AG20443 (cell line): ENCODE results near the gene SQOR.

Source experiments
- DNase-seq: peaks from one replicate; pipeline ENCODE4 v3.0.0; 2012; ENCODE audit warnings: low spot score, mixed read lengths

SQOR gene

DNA sequence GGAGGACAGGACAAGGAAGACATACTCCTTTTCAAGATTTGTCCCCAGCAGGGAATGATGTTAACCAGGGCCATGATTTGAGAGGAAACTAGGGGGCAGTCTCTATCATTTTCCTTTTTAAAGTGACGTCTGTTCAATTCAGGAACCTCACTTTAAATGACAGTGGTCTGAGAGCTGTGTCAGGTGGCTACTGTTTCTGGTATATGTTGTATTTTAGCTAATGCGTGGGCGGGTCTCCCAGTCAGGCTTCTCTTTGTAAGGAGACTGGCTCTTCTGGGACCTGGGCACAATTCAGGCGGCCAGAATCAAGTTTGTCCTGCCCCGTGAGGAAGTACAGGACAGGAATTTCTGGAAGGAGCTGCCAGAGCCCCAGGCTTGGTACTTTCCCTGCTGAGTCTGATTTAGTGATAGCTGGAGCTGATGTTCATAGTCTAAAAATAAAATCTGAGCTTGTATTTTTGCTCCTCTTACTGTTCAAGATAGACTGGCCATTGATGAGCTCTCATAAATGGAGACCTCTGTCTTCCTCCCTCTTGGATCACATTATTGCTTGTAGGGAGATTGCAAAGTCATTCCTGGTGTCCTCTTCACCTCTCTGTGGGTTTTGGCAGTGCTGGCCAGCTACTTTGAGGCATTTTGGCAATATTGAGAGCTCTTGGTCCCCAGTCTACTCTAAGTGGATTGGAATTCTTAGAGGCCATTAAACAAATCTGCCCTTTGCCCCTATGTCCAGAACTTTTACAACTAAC, 25.6 kb downstream of the SQOR start:
- DNase-seq: peak; percentile 49

DNA sequence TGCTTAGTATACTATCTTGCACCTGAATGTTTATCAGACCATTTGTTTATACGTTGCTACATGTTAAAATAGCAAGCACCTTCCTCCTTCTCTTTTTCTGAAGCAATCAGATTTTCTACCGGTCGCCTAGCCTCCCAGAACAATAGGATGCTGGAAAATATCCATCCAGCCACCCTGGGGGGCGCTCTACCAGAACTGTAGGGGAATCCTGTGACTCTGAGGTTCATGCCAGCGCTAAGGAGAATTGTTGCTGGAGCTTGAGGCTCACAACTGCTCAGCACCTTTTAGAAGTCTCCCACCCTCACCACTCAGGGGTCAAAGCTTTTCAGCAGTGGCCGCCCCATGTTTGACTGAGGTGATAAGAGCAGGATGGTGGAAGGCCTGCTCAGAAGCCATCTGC, 27.5 kb downstream of the SQOR start:
- DNase-seq: no peak

DNA sequence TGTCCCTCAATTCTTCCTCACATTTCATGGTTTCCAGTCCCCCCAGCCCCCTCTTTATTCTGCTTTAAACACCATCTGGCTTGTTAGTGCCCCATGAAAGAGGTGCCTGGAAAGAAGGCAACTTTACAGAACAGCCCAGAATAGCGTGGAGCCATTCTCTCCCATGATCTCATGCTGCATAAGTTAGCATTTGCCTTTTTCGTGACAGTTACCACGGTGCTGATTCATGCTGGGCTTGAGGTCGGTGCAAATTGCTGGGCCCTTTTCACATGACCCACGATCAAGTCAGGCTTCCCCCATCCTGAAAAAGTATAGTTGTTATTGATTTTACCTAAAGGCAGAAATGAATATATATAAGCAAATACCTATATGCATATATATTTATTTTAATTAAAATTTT, 29.6 kb downstream of the SQOR start:
- DNase-seq: peak; percentile 73

DNA sequence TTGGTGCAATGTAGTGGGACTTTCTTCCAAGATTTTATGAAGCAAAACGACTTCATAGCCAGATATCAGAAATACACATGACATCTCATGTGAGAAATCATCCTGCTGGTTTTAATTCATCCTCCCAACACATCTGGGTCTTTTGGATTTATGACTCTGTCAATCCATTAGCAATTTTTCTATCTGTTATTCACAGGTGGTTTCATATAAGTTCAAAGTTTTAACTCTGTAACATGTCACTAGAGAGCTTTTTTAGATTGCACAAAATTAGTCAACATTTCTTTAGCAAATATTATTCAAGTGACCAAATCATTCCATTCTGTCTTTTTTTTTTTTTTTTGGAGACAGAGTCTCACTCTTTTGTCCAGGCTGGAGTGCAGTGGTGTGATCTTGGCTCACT, 30.4 kb downstream of the SQOR start:
- DNase-seq: no peak

DNA sequence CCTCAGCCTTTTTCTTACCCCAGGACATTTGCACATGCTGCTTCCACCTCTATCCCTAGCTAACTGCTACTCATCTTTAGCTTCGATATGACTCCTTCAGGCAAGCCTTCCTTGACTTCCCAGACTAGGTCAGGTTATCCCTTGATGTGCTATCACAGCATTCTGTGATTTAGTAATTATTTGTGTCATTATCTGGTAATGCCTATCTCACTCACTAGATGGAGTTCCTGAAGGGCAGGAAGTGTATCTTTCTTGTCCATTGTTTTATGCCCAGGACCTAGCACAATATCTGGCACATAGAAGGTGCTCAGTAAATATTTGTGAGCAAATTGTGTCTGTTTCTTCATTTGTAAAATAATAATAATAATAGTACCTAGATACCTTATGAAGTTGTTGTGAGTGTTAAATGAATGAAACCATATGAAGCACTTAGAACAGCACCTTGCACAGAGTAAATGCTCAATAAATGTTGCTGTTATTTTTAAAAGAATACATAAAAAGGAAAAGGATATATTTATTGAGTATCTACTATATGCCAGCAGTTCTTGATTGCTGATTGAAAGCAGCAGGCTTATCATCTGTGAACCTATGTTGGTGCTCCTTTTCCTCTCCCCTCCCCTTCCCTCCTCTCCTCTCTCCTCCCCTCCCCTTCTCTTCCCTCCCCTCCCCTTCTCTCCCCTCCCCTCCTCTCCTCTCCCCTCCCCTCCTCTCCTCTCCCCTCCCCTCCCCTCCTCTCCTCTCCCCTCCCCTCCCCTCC, 31.5 kb downstream of the SQOR start:
- DNase-seq: no peak

DNA sequence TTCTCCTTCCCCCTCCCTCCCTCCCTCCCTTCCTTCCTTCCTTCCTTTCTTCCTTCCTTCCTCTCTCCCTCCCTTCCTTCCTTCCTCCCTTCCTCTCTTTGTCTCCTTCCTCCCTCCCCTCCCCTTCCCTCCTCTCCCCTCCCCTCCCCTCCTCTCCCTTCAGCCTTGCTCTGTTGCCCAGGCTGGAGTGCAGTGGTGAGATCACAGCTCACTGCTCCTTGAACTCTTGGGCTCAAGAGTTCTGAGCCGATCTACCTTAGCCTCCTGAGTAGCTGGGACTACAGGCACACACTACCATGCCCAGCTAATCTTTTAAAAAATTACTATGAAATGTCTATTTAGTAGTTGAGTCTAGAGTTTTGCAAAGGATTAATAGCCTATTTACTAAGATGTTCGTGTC, 32.2 kb downstream of the SQOR start:
- no peak for DNase-seq

DNA sequence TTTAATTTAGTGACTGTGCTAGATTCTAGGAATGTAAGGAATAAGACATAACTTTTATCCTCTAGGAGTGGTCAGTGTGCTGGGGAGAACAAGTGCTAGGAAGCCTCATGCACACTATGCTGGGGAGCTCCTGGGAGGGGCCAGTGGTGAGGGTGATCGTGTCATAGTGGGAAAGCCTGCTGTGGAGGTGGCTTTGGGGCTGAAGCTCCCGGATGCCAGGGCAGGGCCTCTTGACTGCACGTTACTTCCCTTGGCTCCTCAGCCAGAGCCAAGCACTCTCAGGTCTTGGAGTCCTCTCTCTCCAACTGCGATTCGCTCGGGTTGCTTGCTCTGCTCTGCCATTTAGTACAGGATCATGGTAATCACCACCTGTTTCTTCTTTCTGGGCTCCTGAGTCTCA, 33.6 kb downstream of the SQOR start:
- DNase-seq: no peak

DNA sequence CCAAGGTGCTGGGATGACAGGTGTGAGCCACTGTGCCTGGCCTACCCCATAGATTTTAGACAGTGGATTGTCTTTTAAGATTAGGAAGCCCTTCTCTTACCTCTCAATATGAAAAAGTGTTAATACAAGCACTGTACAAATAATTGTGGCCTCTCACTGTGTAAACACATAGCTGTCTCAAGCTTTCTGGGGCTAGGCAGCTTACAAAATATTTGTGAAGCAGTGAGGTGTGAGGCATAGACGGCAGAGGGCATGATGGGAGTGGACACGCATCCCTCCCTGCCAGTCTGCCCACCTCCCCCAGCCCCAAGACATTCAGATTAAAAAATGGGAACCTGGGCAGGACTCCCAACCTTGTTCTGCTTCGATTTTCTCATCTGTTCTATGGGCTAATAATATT, 34.6 kb downstream of the SQOR start:
- no peak for DNase-seq

DNA sequence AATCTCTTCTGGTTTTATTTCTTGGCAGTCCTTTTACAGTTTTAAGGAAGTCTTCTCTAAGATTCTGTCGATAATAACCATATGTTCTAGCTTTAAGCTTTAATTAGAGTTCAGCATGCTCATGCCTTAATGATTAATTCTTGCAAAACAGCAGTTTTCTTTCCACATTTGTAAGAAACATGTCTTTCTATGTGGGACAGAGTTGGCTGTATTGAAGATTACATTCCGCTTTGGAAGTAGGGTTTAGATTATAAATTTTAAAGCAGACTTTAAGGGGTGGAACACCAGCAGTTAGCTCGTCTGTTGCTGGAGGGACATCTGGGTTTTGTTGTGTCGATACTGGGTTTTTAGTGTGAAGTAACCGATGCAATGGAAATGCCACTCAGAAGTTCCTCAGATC, 35.3 kb downstream of the SQOR start:
- DNase-seq: peak; percentile 24

DNA sequence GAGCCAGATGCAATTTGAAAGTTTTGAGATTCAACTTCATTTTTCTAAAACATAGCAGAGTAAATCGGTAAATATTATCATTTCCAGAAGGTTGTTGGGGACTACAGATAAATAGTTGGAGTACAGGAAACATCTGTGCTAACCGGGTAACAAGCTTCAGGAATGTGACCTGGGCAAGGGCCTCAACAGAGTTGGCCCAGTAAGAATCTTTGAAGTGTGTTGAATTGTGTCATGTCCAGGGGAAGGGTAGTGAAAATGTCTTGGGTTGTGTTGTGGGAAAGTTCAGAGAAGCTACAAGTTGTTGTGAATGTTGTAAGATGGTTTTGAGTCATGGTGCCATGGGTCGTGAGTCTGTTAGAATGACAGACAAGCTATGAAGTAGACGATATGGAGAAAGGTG, 35.7 kb downstream of the SQOR start:
- peak; percentile 30 for DNase-seq

DNA sequence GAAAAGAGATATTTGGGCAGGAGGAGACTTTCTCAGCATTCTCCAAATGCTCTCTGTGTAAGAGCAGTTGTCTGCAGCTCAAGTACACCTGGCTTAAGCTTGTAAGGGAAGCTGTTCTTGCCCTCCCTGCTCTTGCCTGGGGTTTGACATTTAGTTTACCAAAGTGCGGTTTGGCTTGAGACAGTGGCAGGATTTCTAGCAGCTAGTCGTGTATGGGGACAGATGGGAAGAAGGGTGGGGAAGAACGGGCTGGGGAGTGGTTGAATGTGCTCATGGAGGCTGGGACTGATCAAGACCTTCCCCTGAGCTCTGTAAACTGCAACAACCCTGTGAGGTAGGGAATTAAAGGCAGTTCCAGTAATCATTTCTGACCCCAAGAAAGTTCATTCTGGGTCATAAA, 39.8 kb downstream of the SQOR start:
- no peak for DNase-seq

DNA sequence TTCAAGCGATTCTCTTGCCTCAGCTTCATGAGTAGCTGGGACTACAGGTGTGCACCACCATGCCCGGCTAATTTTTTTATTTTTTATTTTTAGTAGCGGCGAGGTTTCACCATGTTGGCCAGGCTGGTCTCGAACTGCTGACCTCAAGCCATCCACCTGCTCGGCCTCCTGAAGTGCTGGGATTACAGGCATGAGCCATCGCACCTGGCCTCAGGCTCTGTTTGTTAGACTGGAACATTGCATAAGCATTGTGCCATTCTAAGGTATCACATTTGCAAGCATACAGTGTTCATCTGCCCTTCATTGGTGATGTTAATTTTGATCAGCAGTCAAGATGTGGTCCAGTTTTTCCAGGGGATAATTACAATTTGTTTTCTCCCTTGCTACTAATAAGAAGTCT, 43.0 kb downstream of the SQOR start:
- no peak for DNase-seq

DNA sequence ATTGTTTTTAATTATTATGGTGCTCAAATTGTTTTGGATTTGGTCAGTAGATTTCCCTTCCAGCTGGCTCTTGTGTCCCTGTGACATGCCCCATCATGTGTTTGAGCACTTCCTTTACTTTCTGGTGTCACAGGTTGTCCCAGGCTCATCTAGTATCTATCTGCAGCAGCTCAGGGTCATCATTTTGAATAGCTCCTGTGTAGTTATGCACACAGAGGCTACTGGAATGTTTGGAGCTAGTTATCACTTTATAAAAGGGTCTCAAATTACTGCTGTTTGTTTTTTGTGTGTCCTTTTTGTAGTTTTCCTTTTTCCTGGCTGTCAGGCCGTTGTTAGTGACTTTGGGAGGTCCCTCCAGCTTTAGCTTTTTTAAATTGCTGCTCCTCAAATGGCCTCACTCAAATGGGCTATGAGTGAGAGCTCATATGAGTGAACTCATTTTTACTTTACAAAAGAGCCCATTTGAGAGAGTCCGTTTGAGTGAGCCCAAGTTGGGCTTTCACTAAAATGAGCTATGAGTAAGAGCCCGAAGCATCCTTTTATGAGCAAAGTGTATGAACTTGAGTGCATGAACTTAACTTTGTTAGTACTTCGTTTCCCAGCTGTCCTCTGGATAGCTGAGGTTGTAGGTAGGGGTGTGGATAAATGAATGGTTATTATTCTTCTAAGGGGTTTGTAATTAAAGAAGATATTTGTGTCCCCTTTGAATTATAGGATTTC, 43.8 kb downstream of the SQOR start:
- no peak for DNase-seq

DNA sequence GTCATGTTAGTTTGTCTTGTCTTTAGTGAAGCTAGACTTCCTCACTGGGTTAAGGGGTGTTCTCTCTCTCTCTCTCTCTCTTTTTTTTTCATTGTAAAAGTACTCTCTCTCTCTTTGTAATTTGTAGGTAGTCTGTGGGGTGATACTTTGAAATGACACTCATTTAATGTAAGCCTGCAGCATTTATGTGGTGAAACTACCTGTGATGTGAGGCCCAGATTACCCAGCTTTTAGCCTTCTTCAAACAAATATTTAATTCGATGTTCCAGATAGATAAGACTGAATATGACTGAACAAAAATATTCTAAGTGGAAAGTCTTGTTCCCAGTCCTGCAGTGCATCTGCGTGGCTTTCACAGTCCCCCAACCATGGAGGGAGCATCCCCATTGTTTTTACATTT, 49.7 kb downstream of the SQOR start:
- no peak for DNase-seq

DNA sequence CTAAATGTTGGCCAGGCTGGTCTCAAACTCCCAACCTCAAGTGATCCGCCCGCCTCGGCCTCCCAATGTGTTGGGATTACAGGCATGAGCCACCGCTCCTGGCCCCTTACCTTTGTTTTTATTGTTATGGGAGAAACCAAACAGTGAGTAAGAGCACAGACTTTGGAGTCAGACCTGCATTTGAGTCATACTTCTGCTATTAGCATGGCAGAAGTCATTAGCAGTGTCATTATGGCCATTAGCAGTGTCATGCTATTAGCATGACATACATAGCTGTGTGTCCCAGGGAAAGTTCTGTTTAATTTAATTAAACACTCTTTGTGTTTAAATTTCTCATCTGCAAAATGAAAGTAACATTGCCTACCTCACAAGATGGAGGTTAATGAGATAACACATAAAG, 54.8 kb downstream of the SQOR start:
- no peak for DNase-seq

DNA sequence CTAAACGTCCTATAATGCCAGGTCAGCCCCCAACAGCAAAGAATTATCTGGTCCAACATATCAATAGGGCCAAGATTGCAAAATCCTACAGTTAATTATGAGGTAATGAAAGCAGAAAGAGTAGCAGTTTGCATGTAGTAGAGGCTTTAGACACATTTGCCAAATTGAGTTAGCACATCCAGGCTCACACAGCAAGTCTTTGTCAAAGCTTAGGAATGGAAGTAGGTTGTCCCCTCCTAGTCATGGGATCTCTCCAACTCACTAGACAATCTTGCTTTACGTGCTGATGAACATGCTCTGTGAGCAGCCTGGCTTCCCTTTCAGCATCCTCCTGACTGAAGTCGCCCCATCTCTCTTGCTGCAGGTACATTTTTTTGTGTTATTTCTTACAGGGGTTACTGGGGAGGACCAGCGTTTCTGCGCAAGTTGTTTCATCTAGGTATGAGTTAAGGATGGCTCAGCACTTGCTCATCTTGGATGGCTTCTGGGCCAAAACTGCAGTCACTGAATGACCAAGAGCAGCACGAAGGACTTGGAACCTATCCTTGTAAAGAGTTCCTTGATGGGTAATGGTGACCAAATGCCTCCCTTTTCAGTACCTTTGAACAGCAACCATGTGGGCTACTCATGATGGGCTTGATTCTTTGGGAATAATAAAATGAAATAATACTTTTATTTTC, 55.9 kb downstream of the SQOR start:
- DNase-seq: peak; percentile 56

DNA sequence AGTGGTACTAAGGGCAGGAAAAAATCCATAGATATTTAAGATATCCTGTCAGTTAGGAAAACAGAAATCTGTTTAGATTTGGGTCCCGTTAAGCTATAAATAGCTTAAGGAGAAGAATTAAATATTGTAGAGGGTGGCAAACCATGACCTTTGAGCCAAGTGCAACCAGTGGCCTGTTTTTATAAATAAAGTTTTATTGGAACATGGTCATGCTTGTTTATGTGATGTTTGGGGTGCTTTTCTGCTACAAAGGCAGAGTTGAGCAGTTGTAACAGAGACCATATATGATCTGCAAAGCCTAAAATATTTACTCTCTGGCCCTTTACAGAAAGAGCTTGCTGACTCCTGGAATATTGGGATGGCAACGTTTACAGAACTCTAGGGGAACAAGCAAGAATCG, 66.3 kb downstream of the SQOR start:
- no peak for DNase-seq

DNA sequence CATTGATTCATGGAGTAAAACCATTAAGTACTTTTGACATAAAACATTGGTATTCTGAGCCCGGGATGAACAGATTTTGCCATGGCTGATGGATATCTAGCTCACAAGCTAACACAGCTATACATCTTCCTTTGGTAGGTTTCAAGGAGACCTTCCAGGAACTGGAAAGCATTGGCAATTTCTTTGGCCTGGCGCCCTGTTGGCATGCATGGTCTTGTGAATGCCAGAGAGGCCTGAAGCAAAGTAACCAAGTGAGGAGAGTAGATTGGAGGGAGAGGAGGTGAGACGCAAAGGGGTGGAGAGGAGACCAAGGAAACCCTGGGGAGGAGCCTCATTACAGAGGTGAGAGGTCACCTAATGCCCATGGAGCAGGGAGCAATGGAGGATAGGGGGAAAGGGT, 67.2 kb downstream of the SQOR start:
- no peak for DNase-seq

DNA sequence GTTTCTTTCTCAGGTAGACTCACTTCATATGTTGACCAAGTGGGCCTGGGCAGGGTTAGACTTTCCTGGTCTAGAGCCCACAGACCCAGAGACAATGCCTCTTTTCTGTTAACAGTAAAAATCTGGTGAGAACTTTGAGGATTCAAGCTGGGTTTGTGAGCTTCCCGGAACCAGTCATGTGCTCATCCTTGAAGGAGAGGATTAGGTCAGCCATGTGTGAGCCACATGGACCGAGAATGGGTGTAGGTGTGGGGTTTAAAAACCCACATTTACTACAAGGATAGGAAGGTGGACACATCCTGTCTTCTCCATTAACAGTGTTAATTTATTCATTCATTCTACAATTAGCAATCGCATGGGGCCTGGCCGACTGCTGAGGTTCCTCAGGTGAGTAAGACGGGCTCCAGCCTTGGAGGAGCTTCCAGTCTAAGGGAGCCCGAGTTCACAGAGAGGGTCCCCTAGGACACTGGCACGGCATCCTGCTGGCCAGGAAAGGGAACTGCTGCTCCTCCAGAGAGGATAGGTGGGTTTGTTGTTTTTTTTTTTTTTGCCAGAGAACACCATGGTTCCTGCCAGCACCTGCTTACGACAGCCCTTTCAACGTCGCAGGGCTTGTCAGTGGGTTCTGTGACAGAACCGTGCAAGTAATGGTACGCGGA, 69.0 kb downstream of the SQOR start:
- no peak for DNase-seq

DNA sequence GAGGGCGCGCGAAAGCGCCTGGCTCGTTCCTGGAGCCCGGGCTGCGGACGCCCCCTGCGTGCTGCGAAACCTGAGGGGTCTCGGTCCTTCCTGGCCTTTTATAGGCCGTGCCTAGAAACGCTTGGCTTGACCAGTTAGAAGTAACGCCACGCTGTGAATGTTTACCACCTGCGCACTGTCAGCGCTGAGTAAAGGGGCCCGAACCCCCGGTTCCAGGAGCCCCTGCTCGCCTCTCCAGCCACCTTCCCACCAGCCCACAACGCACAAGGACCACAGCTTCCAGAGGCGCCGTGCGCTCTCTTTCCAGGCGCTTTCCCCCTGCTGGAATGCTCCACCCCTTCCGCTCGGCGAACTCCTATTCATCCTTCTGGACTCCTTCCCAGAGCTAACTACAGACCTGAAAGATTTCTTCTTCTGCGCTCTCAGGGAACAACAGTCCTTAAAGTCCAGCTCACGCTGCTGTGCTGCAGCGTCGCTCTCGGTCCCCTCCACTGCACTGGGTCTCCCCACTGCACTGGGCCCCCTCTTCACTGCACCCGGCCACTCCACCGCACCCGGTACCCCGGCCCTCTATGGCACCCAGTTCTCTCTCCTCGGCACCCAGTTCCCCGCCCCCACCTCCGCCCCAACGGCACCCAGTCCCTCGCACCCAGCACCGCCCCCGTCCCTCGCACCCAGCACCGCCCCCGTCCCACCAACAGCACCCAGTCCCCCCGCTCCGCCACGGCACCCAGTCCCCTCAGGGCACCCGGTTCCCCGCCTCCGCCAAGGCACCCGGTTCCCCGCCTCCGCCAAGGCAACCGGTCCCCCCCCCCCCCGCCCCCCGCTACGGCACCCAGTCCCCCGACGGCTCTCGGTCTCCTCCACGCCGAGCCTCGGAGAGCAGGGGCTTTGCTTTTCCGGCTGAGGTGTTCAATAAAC, 69.8 kb downstream of the SQOR start:
- DNase-seq: peak; percentile 27
